HK-2 (cell line): ENCODE measurements around the gene FUT7.
"Not testable (repeated sequence)": the region's sequence is repeated elsewhere in the genome, so short reads cannot be mapped to it uniquely, and the experiment has no call there.

Experiments used
- DNase-seq: peaks from one replicate; pipeline ENCODE4 v3.0.0-alpha.2; 2018; ENCODE audit not compliant: unreplicated experiment

FUT7 gene

DNA sequence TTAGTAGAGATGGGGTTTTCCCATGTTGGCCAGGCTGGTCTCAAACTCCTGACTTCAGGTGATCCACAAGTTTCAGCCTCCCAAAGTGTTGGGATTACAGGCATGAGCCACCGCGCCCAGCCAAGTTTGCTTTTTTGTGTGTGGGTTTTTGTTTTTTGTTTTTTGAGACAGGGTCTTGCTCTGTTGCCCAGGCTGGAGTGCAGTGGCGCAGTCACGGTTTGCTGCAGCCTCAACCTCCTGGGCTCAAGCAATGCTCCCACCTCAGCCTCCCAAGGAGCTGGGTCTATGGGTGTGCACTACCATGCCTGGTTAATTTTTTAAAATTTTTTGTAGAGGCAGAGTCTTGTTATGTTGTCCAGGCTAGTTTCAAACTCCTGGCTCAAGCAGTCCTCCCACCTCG lies 1.6 kb upstream of the FUT7 start:
- not testable (repeated sequence) for DNase-seq

DNA sequence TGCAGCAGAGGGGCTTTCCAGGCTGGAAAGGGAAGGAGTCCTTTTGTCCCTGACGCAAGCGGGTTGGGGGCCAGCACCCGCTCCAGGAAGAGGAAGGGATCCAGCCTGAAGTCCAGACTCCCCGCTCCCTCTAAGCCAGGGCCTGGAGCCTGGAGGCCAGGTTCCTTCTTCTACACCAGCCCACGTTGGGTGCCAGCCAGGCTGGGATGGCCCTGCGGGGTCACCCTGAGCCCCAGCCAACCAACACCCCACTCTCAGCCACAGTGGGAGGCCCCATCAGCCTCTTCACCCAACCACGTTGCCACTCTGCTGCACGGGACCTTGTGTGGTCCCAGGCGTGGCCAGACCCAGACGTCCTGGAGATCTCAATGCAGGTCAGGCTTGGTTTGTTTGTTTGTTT lies 970 bp upstream of the FUT7 start:
- DNase-seq: no peak

DNA sequence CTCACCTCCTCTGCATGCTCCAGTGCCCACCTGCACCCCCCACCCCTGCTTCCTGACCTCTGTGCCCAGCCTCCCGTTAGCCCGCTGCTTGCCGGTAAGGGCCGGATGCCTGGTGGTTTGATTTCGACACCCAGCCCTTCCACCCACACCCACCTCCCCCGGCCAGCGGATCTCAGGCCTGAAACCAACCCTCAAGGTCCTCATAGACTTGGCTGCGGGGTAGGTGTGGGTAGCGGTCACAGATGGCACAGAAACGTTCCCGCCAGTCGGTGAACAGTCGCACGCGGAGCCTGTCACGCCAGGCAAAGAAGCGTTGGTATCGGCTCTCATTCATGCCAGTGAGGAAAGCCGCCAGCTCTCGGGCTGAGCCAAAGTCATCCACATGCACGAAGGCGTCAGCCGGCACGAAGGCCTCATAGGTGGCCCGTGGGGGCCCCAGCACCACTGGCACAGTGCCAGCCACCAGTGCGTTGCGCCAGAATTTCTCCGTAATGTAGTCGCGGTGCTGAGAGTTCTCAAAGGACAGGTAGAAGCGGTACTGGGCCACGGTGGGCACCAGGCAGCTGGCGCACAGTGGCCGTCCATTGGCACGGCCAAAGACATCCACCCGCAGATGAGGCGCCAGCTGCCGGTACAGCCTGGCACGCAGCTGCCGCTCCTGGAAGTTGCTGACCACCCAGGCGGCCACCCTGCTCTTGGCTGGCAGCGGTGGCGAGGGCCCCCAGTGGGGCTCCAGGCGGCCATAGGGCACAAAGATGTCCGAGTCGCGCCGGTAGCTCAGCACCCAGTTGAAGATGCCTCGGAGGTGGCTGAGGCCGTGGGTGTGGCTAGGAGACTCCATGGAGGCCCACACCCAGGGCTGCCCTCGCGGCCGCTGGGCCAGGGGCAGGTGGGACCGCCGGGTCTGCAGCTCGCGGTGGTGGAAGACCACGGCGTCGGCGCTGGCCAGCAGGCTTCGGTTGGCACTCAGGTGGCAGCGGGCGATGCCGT lies 1.1 kb downstream of the FUT7 start:
- peak; percentile 54 for DNase-seq

DNA sequence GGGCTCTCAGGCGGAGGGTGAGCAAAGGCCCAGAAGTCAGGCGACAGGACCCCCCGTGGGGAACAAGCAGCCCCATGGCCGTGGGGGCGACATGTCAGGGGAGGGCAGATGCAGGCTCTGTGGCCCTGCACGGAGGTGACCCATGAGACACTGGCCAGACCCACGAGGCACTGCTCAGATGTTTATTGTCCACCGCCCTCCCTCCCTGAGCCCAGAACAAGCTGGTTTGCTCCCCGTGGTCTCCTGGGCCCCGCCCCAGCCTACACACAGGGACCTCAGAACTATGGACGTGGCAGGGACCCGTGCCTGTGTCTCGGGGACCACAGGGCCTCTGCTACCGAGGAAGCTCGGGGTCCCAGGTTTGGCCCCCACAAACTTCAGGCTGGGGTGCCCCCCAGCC lies 1.9 kb downstream of the FUT7 start:
- DNase-seq: no peak

DNA sequence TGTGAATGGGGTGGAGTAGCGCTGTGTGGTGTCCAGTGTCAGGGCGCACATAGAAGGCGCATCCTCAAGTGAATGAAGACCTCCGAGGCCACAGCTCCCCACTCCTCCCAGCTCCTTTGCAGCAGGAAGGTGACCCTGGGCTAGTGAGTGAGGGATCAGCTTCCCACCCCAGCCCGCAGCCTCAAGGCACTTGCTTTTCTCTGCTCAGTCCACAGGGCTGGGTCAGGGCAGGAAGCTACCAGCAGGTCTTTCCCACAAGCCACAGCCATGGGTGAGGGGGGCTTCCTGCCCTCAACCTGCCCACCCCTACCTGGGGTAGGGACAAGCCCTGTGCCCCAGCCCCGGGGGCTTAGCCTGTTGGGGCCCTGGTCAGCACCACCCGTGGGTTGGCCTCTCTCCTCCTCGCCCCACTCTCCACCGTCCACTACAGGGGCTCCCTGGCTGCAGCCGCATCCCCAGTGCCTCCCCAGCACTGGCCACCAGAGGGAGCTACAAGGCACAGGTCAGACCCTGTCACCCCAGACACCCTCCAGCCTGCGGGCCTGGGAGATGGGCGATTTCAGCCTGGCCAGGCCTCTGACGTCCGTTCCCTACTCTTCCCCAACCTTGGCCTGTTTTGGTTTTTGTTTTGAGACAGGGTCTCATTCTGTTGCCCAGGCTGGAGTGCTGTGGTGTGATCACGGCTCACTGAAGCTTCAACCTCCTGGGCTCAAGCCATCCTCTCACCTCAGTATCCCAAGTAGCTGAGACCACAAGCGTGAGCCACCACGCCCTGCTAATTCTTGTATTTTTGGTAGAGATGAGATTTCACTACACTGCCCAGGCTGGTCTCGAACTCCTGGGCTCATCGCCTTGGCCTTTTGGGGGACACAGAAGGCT lies 2.6 kb downstream of the FUT7 start:
- peak; percentile 83 for DNase-seq

DNA sequence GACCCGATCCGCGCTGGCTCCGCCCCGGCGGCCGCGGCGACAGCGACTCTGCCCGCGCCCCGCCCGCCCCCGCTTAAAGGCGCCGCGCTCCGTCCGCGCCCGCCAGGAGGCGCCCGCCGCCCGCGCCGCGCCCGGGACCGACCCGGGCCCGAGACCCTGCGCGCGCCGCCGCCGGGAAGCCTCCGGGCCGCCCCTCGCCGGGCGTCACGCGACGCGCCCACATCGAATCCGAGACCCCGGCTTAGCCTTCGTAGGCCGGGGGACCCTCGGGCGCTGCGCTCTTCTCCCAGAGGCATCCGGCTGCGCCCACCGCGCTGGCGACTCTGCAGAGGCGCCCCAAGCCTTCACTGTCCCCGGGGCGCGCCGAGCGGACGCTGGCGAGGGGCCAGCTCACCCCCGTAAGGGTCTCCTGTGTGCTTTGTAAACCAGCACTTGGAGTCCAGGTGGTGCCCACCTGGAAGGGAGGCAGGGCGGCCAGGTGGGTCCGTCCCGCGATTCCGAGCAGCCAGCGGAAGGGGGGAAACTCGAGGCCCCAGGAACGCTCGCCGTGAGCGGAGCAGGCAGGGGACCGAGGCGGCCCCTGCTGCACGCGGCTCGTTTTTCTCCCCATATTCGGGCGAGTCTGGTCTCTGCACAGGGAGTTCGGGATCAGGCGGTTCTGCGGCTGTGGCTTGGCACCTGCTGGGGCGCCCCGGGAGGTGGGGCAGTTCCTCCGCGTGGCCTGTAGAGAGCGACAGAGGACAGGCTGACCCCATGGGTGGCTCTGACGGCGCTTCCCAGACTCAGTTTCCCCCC lies 3.4 kb downstream of the FUT7 start:
- peak; percentile 51 for DNase-seq

DNA sequence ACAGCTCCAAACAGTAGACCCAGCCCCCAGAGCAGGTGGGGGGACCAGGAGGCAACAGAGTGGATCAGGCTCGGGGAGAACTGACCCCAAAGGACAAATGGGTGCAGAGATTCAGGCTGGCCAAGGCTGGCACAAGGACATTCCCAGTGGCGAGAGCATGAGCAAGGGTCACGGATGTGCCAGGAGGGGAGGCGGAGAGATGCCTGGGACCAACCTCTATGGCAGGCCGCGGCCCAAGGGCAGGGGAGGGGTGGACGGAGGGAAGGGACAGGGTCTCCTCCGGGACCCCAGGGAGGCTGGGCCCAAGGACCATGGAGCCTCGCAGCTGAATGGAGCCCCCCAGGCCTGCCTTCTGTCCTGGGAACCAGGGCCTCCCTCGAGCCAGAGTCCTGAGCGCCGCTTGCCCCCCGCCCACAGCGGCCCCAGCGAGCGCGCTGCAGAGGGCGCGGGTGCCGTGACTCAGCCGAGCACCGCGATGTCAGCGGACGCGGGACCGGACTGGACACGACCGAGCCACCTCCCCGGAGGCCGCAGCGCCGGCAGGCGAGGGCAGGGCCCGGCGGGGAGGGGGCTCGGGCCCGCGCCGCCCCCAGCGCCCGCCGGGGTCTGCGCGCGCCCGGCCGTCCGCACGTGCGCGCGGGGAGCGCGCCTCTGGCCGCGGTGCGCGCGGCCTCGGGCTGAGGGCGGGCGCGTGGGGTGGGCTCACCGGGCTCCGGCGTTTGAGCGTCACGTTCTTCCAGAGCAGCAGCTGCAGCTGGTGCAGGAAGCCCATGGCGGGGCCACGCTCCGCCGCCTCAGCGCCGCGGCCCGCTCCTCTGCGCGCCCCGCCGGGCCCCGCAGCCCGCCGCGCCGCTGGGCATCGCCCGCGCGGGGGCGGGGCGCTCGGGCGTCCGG lies 4.3 kb downstream of the FUT7 start, which contains the start of gene ABCA2:
Gene ABCA2, minus strand, starts transcription at position 869 of the 894 bp plus-strand sequence. Its CDS starts 97 bp downstream, at position 772.
- peak; percentile 34 for DNase-seq

DNA sequence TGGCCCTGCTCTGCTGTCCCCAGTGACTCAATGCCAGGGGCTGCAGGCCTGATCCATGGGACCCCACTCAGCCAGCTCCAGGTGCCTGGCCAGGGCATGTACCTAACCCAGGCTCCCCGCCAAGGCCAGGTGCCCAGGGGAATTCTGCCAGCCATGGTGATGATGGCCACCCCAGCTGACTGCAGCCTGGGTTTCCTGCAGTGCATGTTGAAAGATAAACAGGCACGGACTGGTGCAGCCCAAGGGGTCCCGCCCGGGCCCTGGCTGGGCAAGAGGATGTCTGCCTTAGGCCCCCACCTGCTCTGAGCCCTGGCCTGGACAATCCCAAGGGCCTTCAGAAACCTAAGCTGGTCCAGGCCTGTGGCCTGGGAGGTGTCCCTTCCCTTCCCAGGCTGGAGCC lies 5.1 kb downstream of the FUT7 start:
- DNase-seq: no peak

DNA sequence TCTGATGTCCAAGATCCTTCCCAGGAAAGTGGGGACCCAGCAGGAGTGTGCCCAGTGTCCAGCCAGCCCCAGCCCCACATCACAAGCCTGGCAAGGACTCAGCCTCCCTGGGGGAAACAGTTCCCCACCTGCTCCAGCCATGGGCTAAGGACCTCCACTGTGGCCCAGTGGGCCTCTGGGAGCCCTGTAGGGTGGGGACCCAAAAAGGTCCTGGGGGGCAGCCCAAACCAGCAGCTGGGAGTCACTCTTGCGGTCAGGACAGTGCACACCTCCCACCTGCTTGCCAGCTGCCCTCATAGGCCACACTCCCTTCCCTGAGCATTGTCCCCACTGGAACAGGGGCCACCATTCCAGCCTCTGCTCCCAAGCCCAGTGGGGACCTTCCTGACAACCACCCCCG lies 5.5 kb downstream of the FUT7 start:
- DNase-seq: no peak

DNA sequence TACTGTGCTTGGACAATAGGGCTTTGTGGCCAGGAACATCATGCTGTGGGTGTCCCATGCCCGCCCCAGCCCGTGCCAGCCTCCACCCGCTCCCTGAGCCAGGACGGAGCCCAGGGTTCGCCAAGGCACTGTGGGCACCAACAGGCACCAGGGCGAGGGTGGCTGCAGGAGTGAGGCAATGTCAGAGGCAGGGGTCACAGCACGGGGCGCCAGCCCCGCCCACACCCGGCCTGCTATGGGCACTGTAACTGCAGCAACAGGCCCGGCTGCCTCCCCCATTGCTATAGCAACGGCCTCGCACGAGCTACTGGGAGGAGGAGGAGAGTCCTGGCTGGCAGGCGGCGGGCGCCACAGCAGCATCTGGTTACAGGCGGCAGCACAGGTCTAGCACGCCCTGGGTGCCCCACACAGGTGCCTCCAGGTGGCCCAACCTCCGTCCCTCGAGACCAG lies 6.3 kb downstream of the FUT7 start:
- no peak for DNase-seq

DNA sequence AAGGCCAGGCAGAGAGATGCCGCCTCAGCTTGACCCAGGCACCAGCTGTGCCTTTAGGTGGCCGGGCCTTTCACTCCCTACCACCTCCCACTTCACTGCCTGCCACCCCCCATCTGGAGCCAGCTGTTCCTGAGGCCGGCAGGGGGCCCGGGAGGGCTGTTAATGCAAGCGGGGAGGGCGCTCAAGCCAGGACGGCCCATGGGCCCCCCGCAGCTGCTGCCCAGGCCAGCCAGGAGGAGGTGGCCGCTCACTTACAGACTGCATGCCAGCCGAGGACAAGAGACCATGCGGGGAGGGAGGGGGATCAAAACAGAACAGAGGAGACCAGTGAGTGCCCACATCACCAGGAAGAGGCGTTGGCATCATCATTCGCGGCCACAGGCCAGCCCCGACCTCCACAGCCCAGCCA lies 8.3 kb downstream of the FUT7 start:
- no peak for DNase-seq

DNA sequence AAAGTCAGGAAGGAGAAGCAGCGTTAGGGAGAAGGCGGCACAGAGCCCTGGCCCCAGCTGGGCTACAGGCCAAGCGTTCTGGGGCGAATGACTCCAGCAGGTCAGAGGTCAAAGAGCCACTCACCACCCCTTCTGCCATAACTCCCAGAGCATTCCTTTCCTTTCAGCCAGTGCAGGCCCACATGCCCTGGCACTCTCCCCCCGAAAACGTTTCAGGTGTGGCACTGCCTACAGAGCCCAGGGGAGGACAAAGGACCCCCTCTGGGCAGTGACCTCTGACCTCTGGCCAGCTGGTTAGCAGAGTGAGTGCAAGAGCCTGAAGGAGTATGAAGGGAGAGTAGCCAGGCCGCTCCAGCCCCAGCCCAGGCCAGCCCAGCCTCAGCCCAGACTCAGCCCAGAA lies 8.7 kb downstream of the FUT7 start:
- no peak for DNase-seq

DNA sequence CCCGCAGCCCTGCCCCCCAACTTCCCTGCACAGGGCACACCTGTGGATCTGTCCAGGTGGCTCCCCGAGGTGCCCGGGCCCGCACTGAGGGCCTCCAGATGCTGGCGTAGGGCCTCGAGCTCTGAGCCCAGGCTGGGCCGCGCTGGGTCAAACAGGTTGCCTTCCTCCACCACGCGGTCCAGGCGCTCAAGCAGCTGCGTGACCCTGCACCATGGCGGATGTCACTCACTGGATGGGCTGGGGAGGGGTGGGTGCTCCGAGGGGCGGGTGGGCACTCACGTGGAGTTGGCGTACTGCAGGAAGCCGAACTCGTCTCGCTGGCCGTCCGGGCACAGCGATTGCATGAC lies 9.3 kb downstream of the FUT7 start:
- DNase-seq: no peak

DNA sequence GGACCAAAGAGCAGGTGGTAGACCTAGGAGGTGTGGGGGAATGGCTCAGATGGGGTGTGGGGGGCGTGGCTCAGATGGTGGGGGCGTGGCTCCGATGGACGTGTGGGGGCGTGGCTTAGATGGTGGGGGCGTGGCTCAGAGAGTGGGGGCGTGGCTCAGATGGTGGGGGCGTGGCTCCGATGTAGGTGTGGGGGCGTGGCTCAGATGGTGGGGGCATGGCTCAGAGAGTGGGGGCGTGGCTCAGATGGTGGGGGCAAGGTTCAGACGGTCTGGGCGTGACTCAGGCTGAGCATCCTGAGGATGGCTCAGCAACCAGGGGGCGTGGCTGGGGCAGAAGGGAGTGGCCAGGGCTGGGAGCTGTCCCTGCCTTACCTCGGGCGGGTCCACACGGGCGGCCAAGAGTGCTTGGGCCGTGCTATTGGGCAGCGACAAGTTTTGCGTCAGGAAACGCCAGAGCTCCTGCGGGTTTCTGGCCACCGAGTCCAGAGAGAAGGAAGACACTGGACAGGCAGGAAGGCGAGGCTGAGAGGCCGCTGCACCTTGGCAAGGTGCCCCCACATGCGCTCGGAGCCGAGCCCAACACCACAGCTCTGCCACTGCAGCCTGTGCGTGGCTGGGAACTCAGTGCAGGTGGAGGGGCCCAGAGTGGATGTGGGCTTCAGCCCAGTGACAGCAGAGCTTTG lies 9.8 kb downstream of the FUT7 start:
- peak; percentile 75 for DNase-seq

DNA sequence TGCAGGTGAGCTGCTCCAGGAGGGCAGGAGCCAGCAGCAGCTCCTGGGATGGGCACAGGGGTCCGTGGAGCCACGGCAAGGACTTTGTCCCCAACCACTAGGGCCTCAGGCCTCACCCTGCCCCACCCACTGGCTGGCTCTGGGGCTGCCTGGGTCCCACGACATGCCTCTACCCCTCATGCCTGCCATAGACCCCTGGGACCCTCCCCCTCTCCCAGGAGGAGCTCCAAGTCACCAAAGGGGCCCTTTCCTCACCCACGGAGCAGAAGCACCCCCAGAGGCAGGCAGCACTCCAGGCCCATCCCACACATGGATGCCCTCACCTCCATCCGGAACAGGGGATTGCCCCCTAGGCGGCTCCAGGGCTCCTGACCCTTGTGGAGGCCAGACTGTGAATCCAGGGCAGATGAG lies 10.3 kb downstream of the FUT7 start:
- no peak for DNase-seq

DNA sequence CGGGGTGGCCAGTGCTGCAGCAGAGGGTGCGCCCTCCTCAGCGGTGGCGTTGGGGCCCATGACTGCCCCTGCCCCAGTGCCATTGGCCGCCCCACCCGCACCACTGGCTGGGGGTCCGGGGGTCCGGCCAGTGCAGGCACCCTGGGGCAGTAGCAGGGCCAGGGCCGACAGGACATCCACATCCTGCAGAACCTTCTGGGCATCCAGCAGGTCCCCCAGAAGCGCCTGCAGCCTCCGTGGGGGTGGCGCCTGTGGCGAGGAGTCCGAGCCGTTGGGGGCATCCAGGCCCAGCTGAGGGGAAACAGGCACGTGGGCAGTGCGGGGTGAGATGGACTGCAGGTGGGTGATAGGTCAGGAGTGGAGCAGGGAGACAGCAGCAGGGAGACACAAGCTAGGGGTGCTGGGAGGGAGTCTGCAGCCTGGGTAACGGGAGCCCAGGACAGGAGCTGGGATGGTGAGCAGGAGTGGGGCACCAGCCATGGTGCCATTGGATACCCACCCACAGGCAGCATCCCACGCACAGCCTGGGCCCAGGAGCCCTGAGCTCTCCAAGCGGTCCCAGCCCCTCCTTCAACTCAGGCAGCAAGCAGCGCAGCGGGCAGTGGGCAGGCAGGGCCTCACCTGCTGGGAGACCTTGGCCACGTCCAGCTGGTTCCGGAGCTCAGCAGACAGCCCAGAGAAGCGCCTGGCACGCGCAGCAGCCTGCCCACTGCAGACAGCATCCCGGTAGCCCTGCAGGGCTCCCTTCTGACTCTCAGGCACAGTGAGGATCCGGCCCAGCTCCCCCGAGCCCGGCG lies 10.9 kb downstream of the FUT7 start:
- no peak for DNase-seq

DNA sequence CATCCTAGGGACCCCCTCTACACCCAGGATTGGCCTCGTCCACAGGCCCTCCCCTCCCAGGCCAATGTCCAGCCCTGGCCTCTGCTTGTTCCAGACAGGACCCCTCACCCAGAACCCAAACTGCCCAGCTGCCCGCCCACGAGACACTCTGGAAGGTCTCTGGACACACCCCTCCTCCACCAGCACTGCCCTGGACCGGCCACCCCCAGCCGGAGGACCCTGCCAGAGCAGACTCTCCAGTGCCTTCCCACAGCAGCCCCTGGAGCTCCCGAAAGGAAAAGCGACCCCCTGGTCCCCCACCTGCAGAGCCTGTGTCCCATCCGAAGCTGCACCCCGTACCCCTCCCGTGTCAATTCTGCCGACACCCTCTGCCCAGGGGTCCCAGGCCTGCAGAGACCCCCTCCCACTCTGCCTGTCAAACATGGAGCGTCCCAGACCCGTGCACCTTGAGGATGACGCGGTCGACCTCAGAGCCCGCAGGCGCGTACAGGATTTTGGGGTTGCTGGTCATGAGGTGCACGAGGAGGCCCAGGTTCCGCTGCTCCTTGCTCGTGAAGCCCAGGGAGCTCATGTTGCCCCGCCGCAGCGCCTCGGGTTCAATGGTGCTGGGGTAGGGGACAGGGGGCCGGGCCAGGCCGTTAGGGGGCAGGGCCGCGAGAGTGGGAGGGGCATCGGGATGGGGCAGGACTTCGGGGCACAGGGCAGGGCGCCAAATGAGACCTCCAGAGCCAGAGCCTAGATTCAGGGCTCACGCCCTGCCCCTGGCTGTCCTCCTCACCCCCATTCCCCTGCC lies 11.8 kb downstream of the FUT7 start:
- no peak for DNase-seq

DNA sequence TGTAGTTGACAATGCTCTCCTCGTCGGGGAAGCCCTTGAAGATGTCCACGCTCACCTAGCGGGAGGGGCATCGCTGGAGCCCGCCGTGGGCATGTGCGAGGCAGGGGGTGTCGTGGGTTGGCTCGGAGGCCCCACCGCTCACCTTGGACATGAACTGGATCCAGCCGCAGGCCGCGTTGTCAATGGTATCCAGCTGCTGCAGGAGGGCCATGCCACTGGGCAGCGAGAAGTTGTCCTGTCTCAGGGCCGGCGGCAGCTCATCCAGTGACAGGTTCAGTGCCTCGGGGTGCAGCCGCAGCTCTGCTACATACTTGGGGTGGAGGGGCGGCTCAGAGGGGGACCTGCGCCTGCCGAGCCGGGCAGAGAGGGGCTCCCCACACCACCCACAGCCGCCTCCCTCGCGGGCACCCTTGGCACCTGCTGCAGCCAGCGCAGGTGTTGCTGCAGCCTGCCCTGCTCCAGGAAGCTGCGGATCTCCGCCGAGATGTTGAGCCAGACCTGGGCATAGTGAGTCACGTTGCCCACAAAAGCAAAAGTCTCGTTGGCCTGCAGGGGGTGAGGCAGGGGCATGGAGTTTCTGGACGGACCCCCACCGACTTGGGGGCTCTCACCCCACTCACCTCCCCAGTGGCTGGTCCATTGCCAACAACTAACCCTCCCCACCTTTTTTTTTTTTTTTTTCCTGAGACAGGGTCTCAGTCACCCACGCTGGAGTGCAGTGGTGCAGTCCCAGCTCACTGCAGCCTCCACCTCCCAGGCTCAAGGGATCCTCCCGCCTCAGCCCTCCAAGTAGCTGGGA lies 12.9 kb downstream of the FUT7 start:
- no peak for DNase-seq
